ENCODE measurements around the gene CARD11.

Gene CARD11

DNA sequence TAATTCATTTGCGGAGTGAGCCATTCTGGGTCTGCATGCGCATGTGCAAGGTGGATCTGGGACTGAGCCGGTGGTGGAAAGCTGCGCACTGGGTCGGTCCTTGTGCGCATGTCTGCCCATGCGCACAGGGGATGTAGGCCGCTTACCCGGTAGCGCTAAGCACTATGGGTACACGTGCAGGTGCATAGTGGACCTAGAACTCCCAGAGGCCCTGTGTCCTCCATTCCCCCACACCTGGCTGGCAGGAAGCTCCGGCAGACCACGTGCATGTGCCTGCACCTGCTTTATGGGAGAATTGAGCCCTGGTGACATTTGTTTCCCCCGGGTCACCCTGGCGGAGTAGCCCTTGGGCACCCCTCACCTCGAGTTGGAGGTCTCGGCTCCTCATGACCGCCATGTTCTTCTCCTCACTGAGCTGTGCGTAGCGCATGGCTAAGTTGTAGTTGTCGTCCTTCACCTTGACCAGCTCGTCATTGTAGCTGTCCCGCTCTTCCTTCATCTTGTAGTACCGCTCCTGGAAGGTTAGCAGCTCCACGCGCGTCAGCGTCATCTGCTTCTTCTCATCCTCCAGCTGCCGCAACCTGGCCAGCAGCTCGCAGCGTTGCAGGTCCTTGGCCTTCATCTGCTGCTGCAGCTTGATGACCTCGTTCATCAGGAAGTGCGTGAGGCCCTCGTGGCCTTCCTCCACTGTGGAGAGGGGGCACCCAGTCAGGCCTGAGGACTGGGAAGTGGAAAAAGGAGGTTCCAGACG is 99.6 kb downstream of the CARD11 start:
- H2BK15ac ChIP-seq (replicated peaks; ENCODE audit: low read depth): no peak overlapping the region
- no peak overlapping the region for H2AK5ac ChIP-seq (ENCODE audit: low read length)
- no peak overlapping the region for H3K9ac ChIP-seq (ENCODE audit: low read length)
- no peak overlapping the region for H3K4ac ChIP-seq (ENCODE audit: low read depth, low read length)
- H3K27me3 ChIP-seq (ENCODE audit: insufficient read depth, low read length, poor library complexity): no peaks in the 10 kb centered on the region
- no peaks in the 10 kb centered on the region for H3K79me2 ChIP-seq (ENCODE audit: control insufficient read depth, insufficient read depth, low read length)
- no peak overlapping the region for H3K18ac ChIP-seq (ENCODE audit: low read length)
- H3K36me3 ChIP-seq (ENCODE audit: control insufficient read depth, insufficient read depth, low read length): peaks cover 3% of the 10 kb centered on the region
- H3K56ac ChIP-seq (ENCODE audit: low read length): no peak overlapping the region
- no peak overlapping the region for H3K23ac ChIP-seq (ENCODE audit: low read length)
- no peak overlapping the region for H4K8ac ChIP-seq (ENCODE audit: low read depth, low read length)
- H2BK5ac ChIP-seq (ENCODE audit: low read length): no peak overlapping the region
- no peak overlapping the region for H4K5ac ChIP-seq (ENCODE audit: low read length)
- no peak overlapping the region for H3K27ac ChIP-seq (ENCODE audit: low read depth, low read length)
- WGBS (ENCODE audit: extremely low coverage, insufficient coverage, low lambda C conversion rate): no CpG with 5 or more reads among the region's 35 CpGs
- H3K79me1 ChIP-seq (ENCODE audit: low read length): no peaks in the 10 kb centered on the region
- no peak overlapping the region for H3K4me3 ChIP-seq (ENCODE audit: low read length)
- no peak overlapping the region for H3K4me2 ChIP-seq (ENCODE audit: low read length)
- no peaks in the 10 kb centered on the region for H3K4me1 ChIP-seq (ENCODE audit: control insufficient read depth, low read depth, low read length)
- no peak overlapping the region for H2BK120ac ChIP-seq (ENCODE audit: low read depth, low read length)
- DNase-seq: no peak

DNA sequence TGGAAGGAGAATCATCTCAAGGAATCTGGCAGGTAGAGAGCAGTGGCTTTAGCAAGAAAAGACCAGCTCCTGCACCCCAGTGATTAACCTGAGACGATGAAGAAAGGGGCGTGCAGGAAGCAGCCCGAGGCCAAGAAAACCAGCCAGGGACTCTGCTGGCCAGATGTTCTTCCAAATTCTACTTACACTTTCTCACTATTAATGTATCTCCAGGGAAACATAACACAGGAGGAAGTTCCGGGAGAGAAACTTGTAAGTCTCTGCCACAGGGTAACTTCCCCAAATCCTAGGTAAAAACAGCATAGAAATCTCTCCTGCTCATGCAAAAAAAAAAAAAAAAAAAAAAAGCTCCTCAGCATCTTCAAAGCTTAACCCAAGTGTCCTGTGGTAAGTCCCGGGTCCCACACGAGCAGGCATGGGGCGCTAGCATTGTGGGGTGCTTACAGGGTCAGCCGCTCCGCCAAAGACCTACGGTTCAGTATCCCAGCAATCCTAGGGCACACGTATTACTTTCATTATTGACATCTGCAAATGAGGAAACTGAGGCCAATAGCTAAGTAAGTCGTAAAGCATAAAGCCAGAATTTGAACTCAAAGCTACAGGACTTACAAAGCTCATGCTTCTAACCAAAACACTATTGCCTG is 102.3 kb downstream of the CARD11 start:
- H3K4ac ChIP-seq (ENCODE audit: low read depth, low read length): no peak overlapping the region
- no peak overlapping the region for H3K27ac ChIP-seq (ENCODE audit: low read depth, low read length)
- no peak overlapping the region for H3K4me2 ChIP-seq (ENCODE audit: low read length)
- no peak for DNase-seq
- no peaks in the 10 kb centered on the region for H3K79me1 ChIP-seq (ENCODE audit: low read length)
- H3K56ac ChIP-seq (ENCODE audit: low read length): no peak overlapping the region
- H3K4me3 ChIP-seq (ENCODE audit: low read length): no peak overlapping the region
- no CpG with 5 or more reads among the region's 12 CpGs for WGBS (ENCODE audit: extremely low coverage, insufficient coverage, low lambda C conversion rate)
- no peak overlapping the region for H2BK15ac ChIP-seq (replicated peaks; ENCODE audit: low read depth)
- no peaks in the 10 kb centered on the region for H3K79me2 ChIP-seq (ENCODE audit: control insufficient read depth, insufficient read depth, low read length)
- H3K4me1 ChIP-seq (ENCODE audit: control insufficient read depth, low read depth, low read length): no peaks in the 10 kb centered on the region
- no peak overlapping the region for H2AK5ac ChIP-seq (ENCODE audit: low read length)
- H3K36me3 ChIP-seq (ENCODE audit: control insufficient read depth, insufficient read depth, low read length): peaks cover 5% of the 10 kb centered on the region
- H3K18ac ChIP-seq (ENCODE audit: low read length): no peak overlapping the region
- H4K8ac ChIP-seq (ENCODE audit: low read depth, low read length): no peak overlapping the region
- no peak overlapping the region for H2BK120ac ChIP-seq (ENCODE audit: low read depth, low read length)
- H3K9ac ChIP-seq (ENCODE audit: low read length): no peak overlapping the region
- H3K23ac ChIP-seq (ENCODE audit: low read length): no peak overlapping the region
- no peak overlapping the region for H4K5ac ChIP-seq (ENCODE audit: low read length)
- H2BK5ac ChIP-seq (ENCODE audit: low read length): no peak overlapping the region
- H3K27me3 ChIP-seq (ENCODE audit: insufficient read depth, low read length, poor library complexity): no peaks in the 10 kb centered on the region

DNA sequence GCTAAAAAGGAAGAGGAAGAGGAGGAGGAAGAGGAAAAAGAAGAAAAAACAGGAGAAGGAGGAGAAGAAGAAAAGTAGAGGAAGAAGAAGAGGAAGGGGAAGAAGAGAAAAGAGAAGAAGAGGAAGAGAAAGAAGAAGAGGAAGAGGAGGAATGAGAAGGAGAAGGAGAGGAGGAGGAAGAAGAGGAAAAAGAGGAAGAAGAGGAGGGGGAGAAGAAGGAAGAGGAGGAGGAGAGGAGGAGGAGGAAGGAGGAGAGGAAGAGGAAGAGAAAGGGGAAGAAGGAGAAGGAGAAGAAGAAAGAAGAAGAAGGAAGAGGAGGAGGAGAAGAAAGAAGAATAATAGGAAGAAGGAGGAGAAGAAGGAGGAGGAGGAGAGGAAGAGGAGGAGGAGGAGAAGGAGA is 103.2 kb downstream of the CARD11 start:
- H3K4me1 ChIP-seq (ENCODE audit: control insufficient read depth, low read depth, low read length): no peaks in the 10 kb centered on the region

DNA sequence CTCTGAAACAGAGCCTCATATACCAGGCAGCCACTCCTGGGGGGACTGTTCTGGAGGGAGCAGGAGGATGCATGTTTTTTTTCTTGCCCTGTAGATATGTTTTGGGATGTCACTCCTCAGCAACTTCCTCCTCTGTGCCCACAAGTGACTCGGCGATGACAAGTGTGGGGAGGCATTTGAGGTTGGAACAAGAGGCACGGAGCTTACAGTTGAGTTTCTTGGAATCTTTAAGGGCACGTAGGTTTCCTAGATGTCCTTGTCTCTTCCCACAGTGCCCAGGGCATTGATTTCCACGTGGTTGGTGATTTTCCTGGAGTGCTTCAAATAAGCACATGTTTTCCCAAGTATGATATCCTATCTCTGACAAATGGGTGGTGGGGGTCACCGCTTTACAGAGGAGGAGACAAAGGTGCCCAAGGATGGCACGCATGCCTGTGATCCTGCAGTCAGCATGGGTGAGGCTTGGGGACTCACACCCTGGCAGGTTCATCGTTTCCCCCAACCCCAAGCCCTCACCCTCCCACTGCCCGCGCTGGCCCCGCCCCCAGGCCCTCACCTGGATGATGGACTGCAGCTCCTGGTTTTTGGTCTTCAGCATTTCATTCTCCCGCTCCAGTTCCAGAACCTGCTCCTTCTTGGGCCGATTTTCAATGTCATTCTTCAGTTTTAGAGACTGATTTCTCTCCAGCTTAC is 104.3 kb downstream of the CARD11 start:
- Histone ChIP-seq H3K4me2 (ENCODE audit: low read length) (no peak overlapping the region), H3K4me1 (ENCODE audit: control insufficient read depth, low read depth, low read length) (no peaks in the 10 kb centered on the region), H3K4ac (ENCODE audit: low read depth, low read length) (no peak overlapping the region), H3K56ac (ENCODE audit: low read length) (no peak overlapping the region), H2BK5ac (ENCODE audit: low read length) (no peak overlapping the region), H3K79me1 (ENCODE audit: low read length) (no peaks in the 10 kb centered on the region), H3K27ac (ENCODE audit: low read depth, low read length) (no peak overlapping the region), H3K9ac (ENCODE audit: low read length) (no peak overlapping the region), H2AK5ac (ENCODE audit: low read length) (no peak overlapping the region), H4K8ac (ENCODE audit: low read depth, low read length) (no peak overlapping the region), H3K18ac (ENCODE audit: low read length) (no peak overlapping the region), H4K5ac (ENCODE audit: low read length) (no peak overlapping the region), H3K4me3 (ENCODE audit: low read length) (no peak overlapping the region), H3K27me3 (ENCODE audit: insufficient read depth, low read length, poor library complexity) (no peaks in the 10 kb centered on the region), H3K79me2 (ENCODE audit: control insufficient read depth, insufficient read depth, low read length) (no peaks in the 10 kb centered on the region), H3K23ac (ENCODE audit: low read length) (no peak overlapping the region), H2BK15ac (replicated peaks; ENCODE audit: low read depth) (no peak overlapping the region), H2BK120ac (ENCODE audit: low read depth, low read length) (no peak overlapping the region), H3K36me3 (ENCODE audit: control insufficient read depth, insufficient read depth, low read length) (peaks cover 5% of the 10 kb centered on the region)
- no peak for DNase-seq
- WGBS (ENCODE audit: extremely low coverage, insufficient coverage, low lambda C conversion rate): no CpG with 5 or more reads among the region's 13 CpGs

More for the DNA sequence above, 103.2 kb downstream of the CARD11 start:
- H3K4ac ChIP-seq (ENCODE audit: low read depth, low read length): no peak overlapping the region
- H2BK5ac ChIP-seq (ENCODE audit: low read length): no peak overlapping the region
- H3K79me2 ChIP-seq (ENCODE audit: control insufficient read depth, insufficient read depth, low read length): no peaks in the 10 kb centered on the region
- no peak overlapping the region for H3K27ac ChIP-seq (ENCODE audit: low read depth, low read length)
- H3K23ac ChIP-seq (ENCODE audit: low read length): no peak overlapping the region
- no peak overlapping the region for H3K9ac ChIP-seq (ENCODE audit: low read length)
- DNase-seq: no peak
- no peaks in the 10 kb centered on the region for H3K27me3 ChIP-seq (ENCODE audit: insufficient read depth, low read length, poor library complexity)
- no peak overlapping the region for H4K5ac ChIP-seq (ENCODE audit: low read length)
- no peak overlapping the region for H2AK5ac ChIP-seq (ENCODE audit: low read length)
- no peak overlapping the region for H3K4me3 ChIP-seq (ENCODE audit: low read length)
- no peak overlapping the region for H2BK15ac ChIP-seq (replicated peaks; ENCODE audit: low read depth)
- H3K18ac ChIP-seq (ENCODE audit: low read length): no peak overlapping the region
- H2BK120ac ChIP-seq (ENCODE audit: low read depth, low read length): no peak overlapping the region
- no peak overlapping the region for H3K4me2 ChIP-seq (ENCODE audit: low read length)
- no peaks in the 10 kb centered on the region for H3K79me1 ChIP-seq (ENCODE audit: low read length)
- H4K8ac ChIP-seq (ENCODE audit: low read depth, low read length): no peak overlapping the region
- H3K56ac ChIP-seq (ENCODE audit: low read length): no peak overlapping the region
- peaks cover 5% of the 10 kb centered on the region for H3K36me3 ChIP-seq (ENCODE audit: control insufficient read depth, insufficient read depth, low read length)

DNA sequence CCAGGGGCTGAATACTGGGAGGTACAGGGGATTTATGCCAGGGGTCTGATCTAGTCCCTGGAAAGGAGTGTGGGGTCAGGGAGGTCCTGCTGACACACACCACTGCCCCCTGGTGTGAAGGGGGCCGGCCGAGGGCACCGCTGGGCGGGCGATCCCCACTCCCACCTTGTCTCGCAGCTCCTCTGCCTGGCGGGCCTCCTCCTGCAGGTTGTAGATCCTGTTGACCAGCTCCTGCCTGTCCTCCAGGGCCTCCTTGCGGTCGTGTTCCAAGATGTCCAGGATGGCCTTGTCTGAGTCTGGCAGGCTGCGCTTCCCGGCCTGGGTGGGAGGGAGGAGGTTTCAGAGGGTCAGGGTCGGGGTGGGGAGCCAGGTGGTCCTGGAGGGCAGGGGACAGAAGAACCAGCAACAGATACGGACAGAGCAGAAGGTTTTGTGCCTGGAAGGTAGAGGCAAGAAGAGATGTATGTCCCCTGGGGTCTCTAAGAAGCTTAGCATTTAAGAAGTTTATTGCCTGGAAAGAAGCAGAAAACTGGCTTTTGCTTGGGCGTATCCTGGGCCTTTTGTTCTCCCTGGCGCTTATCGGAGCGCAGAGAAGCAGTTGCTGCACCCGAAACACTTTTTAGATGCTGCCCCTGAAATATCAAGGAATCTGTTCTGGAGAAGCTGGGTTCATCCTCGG is 105.0 kb downstream of the CARD11 start:
- Histone ChIP-seq H3K23ac (ENCODE audit: low read length) (no peak overlapping the region), H3K79me1 (ENCODE audit: low read length) (no peaks in the 10 kb centered on the region), H4K5ac (ENCODE audit: low read length) (no peak overlapping the region), H3K36me3 (ENCODE audit: control insufficient read depth, insufficient read depth, low read length) (peaks cover 2% of the 10 kb centered on the region), H3K27ac (ENCODE audit: low read depth, low read length) (no peak overlapping the region), H3K27me3 (ENCODE audit: insufficient read depth, low read length, poor library complexity) (no peaks in the 10 kb centered on the region), H3K4me2 (ENCODE audit: low read length) (no peak overlapping the region), H3K79me2 (ENCODE audit: control insufficient read depth, insufficient read depth, low read length) (no peaks in the 10 kb centered on the region), H2BK15ac (replicated peaks; ENCODE audit: low read depth) (no peak overlapping the region), H2BK120ac (ENCODE audit: low read depth, low read length) (no peak overlapping the region), H4K8ac (ENCODE audit: low read depth, low read length) (no peak overlapping the region), H3K18ac (ENCODE audit: low read length) (no peak overlapping the region), H3K4me3 (ENCODE audit: low read length) (no peak overlapping the region), H3K4me1 (ENCODE audit: control insufficient read depth, low read depth, low read length) (no peaks in the 10 kb centered on the region), H2BK5ac (ENCODE audit: low read length) (no peak overlapping the region), H3K9ac (ENCODE audit: low read length) (no peak overlapping the region), H2AK5ac (ENCODE audit: low read length) (no peak overlapping the region), H3K4ac (ENCODE audit: low read depth, low read length) (no peak overlapping the region), H3K56ac (ENCODE audit: low read length) (no peak overlapping the region)
- DNase-seq: no peak
- WGBS (ENCODE audit: extremely low coverage, insufficient coverage, low lambda C conversion rate): no CpG with 5 or more reads among the region's 19 CpGs
